ENCODE results near the gene DNAI2. TPM values are rescaled to one million over a fixed set of nuclear protein-coding genes. Genes with fewer than 3 reads are reported as not detected.

Gene DNAI2
- polyA plus RNA-seq, 1 of the 3 experiments (the other 2 are of a cell fraction): not detected

- TF ChIP-seq TEAD4 (IDR thresholded peaks at IDR 0.05; ENCODE audit: borderline replicate concordance, insufficient read depth) (no peak), FOXJ3 (CRISPR knock-in tag; IDR thresholded peaks at IDR 0.05) (no peak), RAD21 (IDR thresholded peaks at IDR 0.05; ENCODE audit: low read length) (no peak), GATA2 (CRISPR knock-in tag; IDR thresholded peaks at IDR 0.05) (no peak), YY1 (IDR thresholded peaks at IDR 0.05; ENCODE audit: low read depth) (no peak), MXI1 (IDR thresholded peaks at IDR 0.05; ENCODE audit: low read depth, low read length) (no peak), NFIC (IDR thresholded peaks at IDR 0.05; ENCODE audit: borderline replicate concordance) (no peak), CHD2 (IDR thresholded peaks at IDR 0.05; ENCODE audit: low read length, partially characterized antibody) (no peak)
- TF ChIP-seq, protein P1, sequence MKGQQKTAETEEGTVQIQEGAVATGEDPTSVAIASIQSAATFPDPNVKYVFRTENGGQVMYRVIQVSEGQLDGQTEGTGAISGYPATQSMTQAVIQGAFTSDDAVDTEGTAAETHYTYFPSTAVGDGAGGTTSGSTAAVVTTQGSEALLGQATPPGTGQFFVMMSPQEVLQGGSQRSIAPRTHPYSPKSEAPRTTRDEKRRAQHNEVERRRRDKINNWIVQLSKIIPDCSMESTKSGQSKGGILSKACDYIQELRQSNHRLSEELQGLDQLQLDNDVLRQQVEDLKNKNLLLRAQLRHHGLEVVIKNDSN (IDR thresholded peaks at IDR 0.05; ENCODE audit: borderline replicate concordance, low read depth): no peak
Observed at GRCh38 chr17:74347646-74348045, 73.6 kb downstream of the DNAI2 start (continued).

DNA sequence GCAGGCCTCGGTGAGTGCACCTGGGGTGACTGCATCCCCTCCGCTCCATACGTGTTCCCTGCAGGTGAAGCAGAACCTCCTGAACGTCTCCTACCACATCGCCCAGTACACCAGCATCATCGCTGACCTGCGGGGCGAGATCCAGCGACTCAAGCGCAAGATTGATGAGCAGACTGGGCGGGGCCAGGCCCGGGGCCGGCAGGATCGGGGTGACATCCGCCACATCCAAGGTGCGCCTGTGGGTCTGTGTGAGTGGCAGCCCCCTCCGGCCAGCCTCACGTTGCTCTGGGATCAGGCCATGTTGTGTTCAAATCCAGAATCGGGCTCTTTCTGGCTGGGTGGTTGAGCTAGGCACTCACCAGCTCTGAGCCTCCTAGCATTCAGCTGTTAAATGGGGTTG, 75.1 kb downstream of the DNAI2 start:
- Histone ChIP-seq H3K9me2 (no peaks in the 10 kb centered on the region), H4K20me1 (ENCODE audit: insufficient read depth) (no peaks in the 10 kb centered on the region), H3K27me3 (ENCODE audit: insufficient read depth) (no peaks in the 10 kb centered on the region), H2AFZ (ENCODE audit: low read depth) (no peak overlapping the region), H3K27ac (ENCODE audit: low read depth in 2 of 2, low read length in 1 of 2) (no peak overlapping the region), H3K4me3 (ENCODE audit: low read depth in 2 of 2, low read length in 1 of 2) (no peak overlapping the region), H3K9me3 (no peaks in the 10 kb centered on the region), H3F3A (replicated peaks; ENCODE audit: insufficient read depth) (no peaks in the 10 kb centered on the region), H3K36me3 (replicated peaks in 1 of 2; ENCODE audit: control insufficient read depth in 1 of 2, insufficient read depth in 2 of 2, low read length in 1 of 2) (no peaks in the 10 kb centered on the region), H3K9ac (no peak overlapping the region), H3K79me2 (ENCODE audit: insufficient read depth) (no peaks in the 10 kb centered on the region), H3K4me2 (no peak overlapping the region), H3K4me1 (ENCODE audit: control insufficient read depth in 1 of 2, insufficient read depth in 2 of 2, low read depth in 1 of 2, low read length in 1 of 2) (peaks cover 0 to 2% of the 10 kb centered on the region in 2 experiments; a peak in 1 of 4 replicates)
- ChIA-PET CTCF (interaction anchor here (0.9 to 12.6 kb wide), 7 partner anchors 11 to 184 kb away, joined by 3 to 194 read pairs (median 4); partner anchors contain the start of genes BTBD17, GPR142 and TTYH2), POLR2A (no interaction called here)
- 38% methylated on average over 14 of the region's 19 CpGs for WGBS (ENCODE audit: low lambda C conversion rate)
- TF ChIP-seq TCF12 (IDR thresholded peaks at IDR 0.05) (no peak), MEF2A (IDR thresholded peaks at IDR 0.05; ENCODE audit: borderline replicate concordance, low read depth) (no peak), JUND (IDR thresholded peaks at IDR 0.05) (no peak), NRF1 (IDR thresholded peaks at IDR 0.05; ENCODE audit: low read depth, low read length) (no peak), ELF1 (IDR thresholded peaks at IDR 0.05) (no peak), EP300 (IDR thresholded peaks at IDR 0.05; ENCODE audit: borderline replicate concordance in 1 of 2, low read depth in 1 of 2, low read length in 1 of 2) (no peak), NFIC (IDR thresholded peaks at IDR 0.05; ENCODE audit: borderline replicate concordance) (no peak), SMC3 (IDR thresholded peaks at IDR 0.05; ENCODE audit: low read depth, low read length) (no peak), RCOR1 (IDR thresholded peaks at IDR 0.05; ENCODE audit: low read length) (no peak), USF2 (IDR thresholded peaks at IDR 0.05; ENCODE audit: borderline replicate concordance, low read depth, low read length) (no peak), IRF3 (IDR thresholded peaks at IDR 0.05; ENCODE audit: low read depth, low read length) (no peak), RFX5 (IDR thresholded peaks at IDR 0.05; ENCODE audit: low read length) (no peak)
- TF ChIP-seq, protein P2, sequence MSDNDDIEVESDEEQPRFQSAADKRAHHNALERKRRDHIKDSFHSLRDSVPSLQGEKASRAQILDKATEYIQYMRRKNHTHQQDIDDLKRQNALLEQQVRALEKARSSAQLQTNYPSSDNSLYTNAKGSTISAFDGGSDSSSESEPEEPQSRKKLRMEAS (IDR thresholded peaks at IDR 0.05; ENCODE audit: low read depth): no peak
- peak; percentile 37 for DNase-seq

Measured in SK-N-SH (cell line).